Neuron (in vitro differentiated cells): ENCODE results near the gene LRRC74A.
A peak's percentile ranks its signal among the peaks of the same experiment; 100 is the strongest.

Experiments
- H2AFZ ChIP-seq: one replicate; pipeline ENCODE4 v1.6.1; 2013; ENCODE audit warnings: low read depth, mild to moderate bottlenecking, inconsistent platforms, low read length, moderate library complexity
- H3K27me3 ChIP-seq: one replicate; pipeline ENCODE4 v1.6.1; 2013; ENCODE audit warnings: low read length; ENCODE audit not compliant: insufficient read depth
- H3K36me3 ChIP-seq: one replicate; pipeline ENCODE4 v1.6.1; 2013; ENCODE audit warnings: low read length; ENCODE audit not compliant: insufficient read depth
- H3K4me1 ChIP-seq: one replicate; pipeline ENCODE4 v1.6.1; 2013; ENCODE audit warnings: low read length; ENCODE audit not compliant: insufficient read depth
- H3K4me3 ChIP-seq: 2 replicates; pipeline ENCODE4 v1.5.1; 2013; ENCODE audit warnings: mild to moderate bottlenecking, low read length, moderate library complexity
- H3K9me3 ChIP-seq: one replicate; pipeline ENCODE4 v1.6.1; 2013; ENCODE audit warnings: low read length

The LRRC74A gene

DNA sequence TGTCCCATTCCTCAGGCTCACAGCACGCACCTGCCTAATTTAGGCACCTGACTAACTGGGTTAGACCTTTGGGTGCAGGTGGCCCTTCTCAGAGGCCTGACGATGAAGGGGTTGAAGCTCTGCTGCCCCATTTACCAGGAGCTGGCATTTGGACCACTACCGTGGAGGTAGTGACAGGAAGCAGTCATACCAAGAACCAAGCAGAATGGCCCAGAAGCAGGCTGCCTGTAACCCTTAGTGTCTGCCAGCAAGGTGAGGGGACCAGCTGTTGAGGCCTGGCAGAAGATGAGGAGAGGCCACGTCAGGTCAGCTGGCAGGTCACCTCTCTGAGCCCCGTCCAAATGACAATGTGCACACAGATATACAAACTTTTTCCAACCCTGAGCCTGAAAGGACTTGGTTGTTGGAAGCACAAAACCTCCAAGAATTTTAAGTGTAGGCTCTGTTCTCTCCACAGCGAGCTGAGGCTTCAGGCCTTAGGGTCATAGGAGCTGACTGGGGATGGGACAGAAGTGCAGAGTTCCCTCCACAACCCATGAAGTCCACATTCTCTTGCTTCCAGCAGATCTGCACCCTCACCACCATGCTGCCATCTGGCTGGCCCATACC is 41.8 kb upstream of the LRRC74A start:
- no peaks in the 10 kb centered on the region for H3K4me1 ChIP-seq
- peaks cover 56% of the 10 kb centered on the region for H3K36me3 ChIP-seq
- H2AFZ ChIP-seq, result no peak overlapping the region
- no peaks in the 10 kb centered on the region for H3K9me3 ChIP-seq
- H3K27me3 ChIP-seq, result no peaks in the 10 kb centered on the region
- H3K4me3 ChIP-seq, result no peak overlapping the region

DNA sequence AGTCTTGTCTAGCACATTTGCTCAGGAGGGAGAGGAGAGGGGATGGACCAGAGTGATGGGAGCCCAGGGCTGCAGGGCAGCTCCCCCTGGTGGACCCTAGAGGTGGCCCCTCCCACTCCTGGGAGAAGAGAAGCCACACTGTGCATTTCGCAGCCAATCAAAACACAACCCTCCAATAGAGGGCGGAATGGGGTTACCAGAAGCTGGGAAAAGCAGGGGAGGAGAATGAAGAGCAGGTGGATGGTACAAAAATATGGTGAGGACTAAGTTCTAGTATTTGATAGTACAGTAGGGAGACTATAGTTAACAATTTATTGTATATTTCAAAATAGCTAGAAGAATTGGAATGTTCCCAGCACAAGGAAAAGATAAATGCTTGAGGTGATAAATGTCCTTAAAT is 41.3 kb upstream of the LRRC74A start:
- no peak overlapping the region for H3K4me3 ChIP-seq
- H3K9me3 ChIP-seq, result no peaks in the 10 kb centered on the region
- no peak overlapping the region for H2AFZ ChIP-seq
- peaks cover 51% of the 10 kb centered on the region for H3K36me3 ChIP-seq
- no peaks in the 10 kb centered on the region for H3K27me3 ChIP-seq
- no peaks in the 10 kb centered on the region for H3K4me1 ChIP-seq

- Histone ChIP-seq H3K27me3 (no peaks in the 10 kb centered on the region), H2AFZ (no peak overlapping the region), H3K9me3 (peaks cover 1% of the 10 kb centered on the region), H3K4me3 (no peak overlapping the region), H3K36me3 (peaks cover 55% of the 10 kb centered on the region), H3K4me1 (no peaks in the 10 kb centered on the region)
These were observed 39.6 kb upstream of the LRRC74A start for GRCh38 chr14:76786601-76787000.

- no peak overlapping the region for H2AFZ ChIP-seq
- no peaks in the 10 kb centered on the region for H3K4me1 ChIP-seq
- no peaks in the 10 kb centered on the region for H3K27me3 ChIP-seq
- H3K36me3 ChIP-seq, result peaks cover 49% of the 10 kb centered on the region
- no peak overlapping the region for H3K4me3 ChIP-seq
- peaks cover 3% of the 10 kb centered on the region for H3K9me3 ChIP-seq
These were observed 33.8 kb upstream of the LRRC74A start for GRCh38 chr14:76792422-76792821.

DNA sequence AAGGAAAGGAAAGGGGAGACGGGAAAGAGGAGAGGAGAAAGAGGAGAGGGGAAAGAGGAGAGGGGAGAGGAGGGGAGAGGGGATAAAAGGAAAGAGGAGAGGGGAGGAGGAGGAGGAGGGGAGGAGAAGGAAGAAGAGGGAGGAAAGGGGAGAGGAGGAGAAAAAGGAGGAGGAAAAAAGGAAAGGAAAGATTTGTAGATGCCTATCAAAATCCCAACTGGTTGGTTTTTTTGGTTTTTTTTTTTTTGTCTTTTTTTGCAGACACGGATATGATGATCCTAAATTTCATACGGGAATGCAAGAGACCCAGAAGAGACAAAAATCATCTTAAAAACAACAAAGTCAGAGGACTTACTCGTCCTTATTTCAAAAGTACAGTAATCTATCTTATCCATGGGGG is 32.9 kb upstream of the LRRC74A start:
- H3K4me3 ChIP-seq, result no peak overlapping the region
- peaks cover 48% of the 10 kb centered on the region for H3K36me3 ChIP-seq
- H3K27me3 ChIP-seq, result no peaks in the 10 kb centered on the region

DNA sequence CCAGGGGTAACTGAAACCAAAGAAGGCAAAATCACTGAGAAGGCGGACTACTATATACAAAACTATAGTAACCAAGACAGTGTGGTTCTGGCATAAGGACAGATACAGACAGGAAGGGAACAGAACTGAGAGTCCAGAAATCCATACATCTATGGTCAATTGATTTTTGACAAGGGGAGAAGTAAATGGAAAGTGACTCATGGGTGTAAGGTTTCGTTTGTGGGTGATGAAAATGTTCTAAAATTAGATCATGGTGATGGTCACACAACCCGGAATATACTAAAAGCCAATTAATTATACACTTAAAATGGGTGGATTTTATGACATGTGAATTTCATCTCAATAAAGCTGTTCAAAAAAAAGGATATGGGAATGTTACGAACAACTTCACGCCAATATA is 32.3 kb upstream of the LRRC74A start:
- no peak overlapping the region for H2AFZ ChIP-seq
- no peaks in the 10 kb centered on the region for H3K4me1 ChIP-seq
- no peaks in the 10 kb centered on the region for H3K27me3 ChIP-seq
- H3K36me3 ChIP-seq, result peaks cover 45% of the 10 kb centered on the region
- H3K9me3 ChIP-seq, result peaks cover 3% of the 10 kb centered on the region
- H3K4me3 ChIP-seq, result no peak overlapping the region

More for the DNA sequence above, 32.9 kb upstream of the LRRC74A start:
- Histone ChIP-seq H3K9me3 (peaks cover 3% of the 10 kb centered on the region), H3K4me1 (no peaks in the 10 kb centered on the region), H2AFZ (no peak overlapping the region)

DNA sequence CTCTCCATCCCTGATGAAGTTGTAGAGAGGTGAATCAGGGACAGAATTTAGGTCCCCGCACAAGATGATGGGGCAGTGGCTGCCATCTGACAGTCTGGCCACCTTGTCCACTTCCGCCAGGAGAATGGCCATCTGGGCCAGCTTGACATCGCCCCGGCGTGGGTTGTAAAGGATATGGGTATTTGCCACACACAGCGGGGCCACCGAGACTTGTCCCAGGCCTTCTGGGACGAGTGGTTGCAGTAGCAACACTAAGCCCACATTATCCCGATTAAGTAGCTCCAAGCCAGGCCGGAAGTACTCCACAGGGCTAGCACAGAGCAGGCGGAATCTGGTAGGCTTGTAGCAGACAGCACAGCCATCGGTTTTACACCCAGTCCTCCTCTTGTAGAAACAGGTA is 19.8 kb upstream of the LRRC74A start:
- H3K9me3 ChIP-seq, result peaks cover 2% of the 10 kb centered on the region
- no peaks in the 10 kb centered on the region for H3K27me3 ChIP-seq
- H3K4me1 ChIP-seq, result peaks cover 6% of the 10 kb centered on the region
- no peak overlapping the region for H2AFZ ChIP-seq
- peaks cover 55% of the 10 kb centered on the region for H3K36me3 ChIP-seq
- no peak overlapping the region for H3K4me3 ChIP-seq

DNA sequence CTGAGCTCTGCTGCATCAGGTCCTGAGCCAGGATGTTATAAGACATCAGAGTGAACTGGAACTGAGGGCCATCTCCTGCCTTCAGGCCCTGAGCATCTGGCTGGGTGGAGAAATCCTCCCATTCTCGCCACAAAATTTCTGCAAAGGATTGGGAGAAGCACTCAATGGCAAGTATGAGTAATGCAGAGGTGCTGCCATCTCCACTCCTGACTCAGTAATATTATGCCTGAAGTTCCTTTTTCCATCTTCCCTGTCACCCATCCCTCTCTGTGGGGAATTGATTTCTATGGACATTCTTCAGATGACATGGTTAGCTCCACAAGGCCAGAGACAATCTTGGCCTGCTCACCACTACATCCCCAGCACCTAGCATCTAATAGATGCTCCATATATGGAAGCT is 18.2 kb upstream of the LRRC74A start:
- Histone ChIP-seq H3K36me3 (peaks cover 47% of the 10 kb centered on the region), H3K4me1 (peaks cover 12% of the 10 kb centered on the region), H3K27me3 (no peaks in the 10 kb centered on the region), H2AFZ (no peak overlapping the region), H3K9me3 (no peaks in the 10 kb centered on the region), H3K4me3 (no peak overlapping the region)

- peaks cover 38% of the 10 kb centered on the region for H3K36me3 ChIP-seq
- no peak overlapping the region for H2AFZ ChIP-seq
- H3K9me3 ChIP-seq, result no peaks in the 10 kb centered on the region
- no peaks in the 10 kb centered on the region for H3K27me3 ChIP-seq
- H3K4me1 ChIP-seq, result peaks cover 16% of the 10 kb centered on the region
- no peak overlapping the region for H3K4me3 ChIP-seq
These were observed 17.2 kb upstream of the LRRC74A start for GRCh38 chr14:76808990-76809389.

- H3K4me3 ChIP-seq, result no peak overlapping the region
- H3K27me3 ChIP-seq, result no peaks in the 10 kb centered on the region
- H3K4me1 ChIP-seq, result peaks cover 16% of the 10 kb centered on the region
- no peaks in the 10 kb centered on the region for H3K9me3 ChIP-seq
- H2AFZ ChIP-seq, result no peak overlapping the region
- H3K36me3 ChIP-seq, result peaks cover 26% of the 10 kb centered on the region
These were observed 15.7 kb upstream of the LRRC74A start for GRCh38 chr14:76810525-76810924.

DNA sequence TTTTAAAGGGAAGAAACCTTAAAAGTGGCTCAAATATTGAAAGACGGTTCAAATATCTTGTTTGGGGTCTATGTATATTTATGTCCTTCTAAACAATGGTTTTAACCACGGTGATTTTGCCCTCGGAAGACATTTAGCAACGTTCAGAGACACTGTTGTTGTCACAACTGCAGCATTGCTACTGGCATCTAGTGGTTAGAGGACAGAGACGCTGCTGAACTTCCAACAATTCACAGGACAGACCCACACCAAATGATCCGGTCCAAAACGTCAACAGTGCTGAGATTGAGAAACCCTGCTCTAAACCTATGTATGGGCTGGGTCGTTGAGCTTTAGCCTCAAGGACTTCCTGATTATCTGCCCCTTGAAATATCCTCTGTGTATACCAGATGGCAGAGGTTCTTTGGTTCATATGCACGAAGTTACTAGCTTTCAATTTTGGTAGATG is 15.2 kb upstream of the LRRC74A start:
- no peaks in the 10 kb centered on the region for H3K9me3 ChIP-seq
- peaks cover 25% of the 10 kb centered on the region for H3K36me3 ChIP-seq
- H3K4me3 ChIP-seq, result peak overlapping the region; percentile 10
- peaks cover 16% of the 10 kb centered on the region for H3K4me1 ChIP-seq
- no peaks in the 10 kb centered on the region for H3K27me3 ChIP-seq
- no peak overlapping the region for H2AFZ ChIP-seq

DNA sequence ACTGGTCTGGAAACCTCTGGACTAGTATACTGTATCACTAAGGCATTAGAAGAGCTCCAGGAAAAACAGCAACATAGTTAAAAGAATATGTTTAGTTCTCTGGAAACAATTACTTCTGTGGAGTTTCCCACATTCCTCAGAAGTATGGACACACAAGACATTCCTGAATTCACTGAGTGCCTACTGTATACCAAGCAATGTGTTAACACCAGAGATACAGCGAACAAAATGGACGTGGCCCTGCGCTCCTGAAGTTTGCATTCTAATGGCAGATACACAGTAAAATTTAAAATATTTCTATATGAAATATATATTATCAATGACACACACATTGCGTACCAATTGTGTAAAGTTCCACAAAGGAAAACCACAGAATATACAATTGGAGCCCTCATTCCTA is 14.6 kb upstream of the LRRC74A start:
- Histone ChIP-seq H3K4me3 (peak overlapping the region; percentile 74), H3K4me1 (peaks cover 16% of the 10 kb centered on the region), H3K36me3 (peaks cover 21% of the 10 kb centered on the region)

DNA sequence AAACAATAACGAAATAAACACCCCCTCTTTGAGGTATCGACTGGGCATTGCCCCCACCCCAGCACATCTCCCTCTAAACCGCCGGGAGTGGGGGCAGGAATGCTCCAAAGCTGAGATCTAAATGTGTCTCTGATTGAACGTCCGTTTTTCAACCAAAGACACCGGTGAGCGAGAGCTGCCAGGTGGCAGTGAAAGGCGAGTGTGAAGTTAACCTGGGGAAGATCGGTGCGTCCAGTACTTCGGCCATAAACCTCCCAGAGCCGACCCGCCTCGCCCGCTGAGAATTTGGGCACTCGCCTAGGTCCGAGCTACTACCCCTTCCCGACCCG is 14.2 kb upstream of the LRRC74A start:
- H3K36me3 ChIP-seq, result peaks cover 16% of the 10 kb centered on the region
- peak overlapping the region; percentile 92 for H2AFZ ChIP-seq
- peaks cover 3% of the 10 kb centered on the region for H3K27me3 ChIP-seq
- H3K9me3 ChIP-seq, result no peaks in the 10 kb centered on the region
- H3K4me3 ChIP-seq, result peak overlapping the region; percentile 74
- peaks cover 16% of the 10 kb centered on the region for H3K4me1 ChIP-seq

More for the DNA sequence above, 14.6 kb upstream of the LRRC74A start:
- H3K27me3 ChIP-seq, result peaks cover 3% of the 10 kb centered on the region
- H2AFZ ChIP-seq, result peak overlapping the region; percentile 92
- no peaks in the 10 kb centered on the region for H3K9me3 ChIP-seq
